HG03196 (cell line): ENCODE measurements around the gene ITIH4.

Experiments used
- ATAC-seq: cut with Tn5 transposase; IDR thresholded peaks from one replicate; pipeline ENCODE4 v1.9.1; 2021; ENCODE audit not compliant: unreplicated experiment

Gene ITIH4

DNA sequence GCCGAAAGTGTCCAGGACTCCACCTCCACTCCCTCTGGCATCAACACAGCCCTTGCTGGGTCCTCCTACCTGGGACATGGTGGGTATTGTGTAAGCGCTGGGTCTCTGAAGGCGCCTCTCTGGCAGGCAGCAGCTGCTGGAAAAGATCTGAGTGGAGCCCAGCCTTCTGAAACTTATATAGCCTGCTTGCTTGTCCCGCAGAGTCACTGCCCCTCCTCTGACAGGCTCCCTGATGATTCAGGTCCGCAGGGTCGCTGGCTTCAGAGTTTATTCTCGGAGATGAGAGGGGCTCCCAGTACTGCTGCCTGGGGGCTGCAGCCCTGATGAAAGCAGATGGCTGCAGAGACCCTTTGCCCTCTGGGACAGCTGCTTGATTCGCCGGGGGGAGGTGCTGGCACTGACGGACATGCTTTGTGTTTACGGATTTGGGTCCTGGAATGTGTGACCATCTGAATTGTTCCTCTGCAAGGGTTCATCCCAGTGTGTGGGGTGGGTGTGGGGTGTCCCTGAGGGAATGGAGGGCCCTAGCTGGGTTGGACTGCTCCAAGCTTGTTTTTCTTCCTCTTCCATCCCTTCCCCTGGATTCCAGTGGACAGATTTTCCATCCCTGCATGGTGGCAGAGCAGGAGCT, 4.5 kb upstream of the ITIH4 start, which contains the start of gene MUSTN1:
MUSTN1 (minus strand) TSS at position 149 of the 631 bp plus-strand sequence; CDS start at position 78, 71 bp downstream.
- ATAC-seq = no peak

DNA sequence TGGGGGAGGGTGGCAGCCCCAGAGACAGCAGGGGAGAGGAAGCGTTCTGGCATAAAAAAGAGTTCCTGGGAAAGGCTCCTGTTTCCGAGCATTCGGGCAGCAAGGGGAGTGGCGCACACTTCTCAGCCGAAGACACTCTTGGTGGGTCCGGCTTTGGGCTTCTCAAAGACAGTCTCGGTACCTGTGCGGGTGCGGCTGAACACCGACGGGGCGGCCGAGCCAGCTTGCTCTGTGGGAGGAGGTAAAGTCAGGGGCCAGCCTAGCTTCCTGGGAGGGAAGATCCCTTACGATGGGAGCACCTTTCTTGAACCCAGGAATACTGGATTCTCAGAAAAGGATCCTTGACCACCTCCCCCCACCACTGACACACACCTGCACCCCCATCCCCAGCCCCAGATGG, 2.7 kb upstream of the ITIH4 start:
- no peak for ATAC-seq

DNA sequence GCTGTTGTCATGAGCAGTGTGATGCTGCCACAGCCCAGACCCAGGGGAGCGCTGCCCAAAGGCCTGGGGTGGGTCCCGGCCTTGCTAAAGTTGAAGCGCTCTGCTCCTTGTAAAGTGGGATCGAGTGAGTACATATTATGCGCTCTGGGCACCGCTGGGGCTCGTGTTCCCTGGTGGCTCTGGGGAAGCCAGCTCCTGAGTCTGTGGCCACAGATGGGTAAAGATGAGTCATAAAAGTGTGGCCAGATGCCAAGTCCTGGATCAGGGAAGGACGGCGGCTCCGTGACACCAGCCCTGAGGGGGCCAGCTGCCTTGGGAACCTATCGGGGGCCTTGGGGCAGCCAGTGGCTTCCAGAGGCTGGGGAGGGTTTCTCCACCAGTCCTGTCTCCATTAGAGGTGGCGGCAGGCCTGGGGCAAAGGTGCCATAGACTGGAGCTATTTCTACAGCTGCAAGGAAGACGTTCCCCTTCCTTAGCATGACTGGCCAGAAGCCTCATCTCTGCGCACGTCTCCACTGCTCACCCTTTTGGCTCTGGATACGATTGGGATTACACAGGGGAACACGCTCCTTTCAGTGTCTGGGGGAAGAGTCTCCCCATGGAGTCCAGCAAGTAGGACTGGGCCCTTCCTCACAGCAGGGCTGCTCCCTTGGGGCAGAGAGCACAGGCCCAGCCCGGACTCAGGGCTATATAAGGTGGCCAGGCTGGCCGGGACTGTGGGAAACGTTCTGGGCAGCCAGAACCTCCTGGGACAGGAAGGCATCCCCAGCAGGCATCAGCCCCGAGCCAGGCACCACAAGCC, 1.2 kb upstream of the ITIH4 start:
- ATAC-seq = no peak

DNA sequence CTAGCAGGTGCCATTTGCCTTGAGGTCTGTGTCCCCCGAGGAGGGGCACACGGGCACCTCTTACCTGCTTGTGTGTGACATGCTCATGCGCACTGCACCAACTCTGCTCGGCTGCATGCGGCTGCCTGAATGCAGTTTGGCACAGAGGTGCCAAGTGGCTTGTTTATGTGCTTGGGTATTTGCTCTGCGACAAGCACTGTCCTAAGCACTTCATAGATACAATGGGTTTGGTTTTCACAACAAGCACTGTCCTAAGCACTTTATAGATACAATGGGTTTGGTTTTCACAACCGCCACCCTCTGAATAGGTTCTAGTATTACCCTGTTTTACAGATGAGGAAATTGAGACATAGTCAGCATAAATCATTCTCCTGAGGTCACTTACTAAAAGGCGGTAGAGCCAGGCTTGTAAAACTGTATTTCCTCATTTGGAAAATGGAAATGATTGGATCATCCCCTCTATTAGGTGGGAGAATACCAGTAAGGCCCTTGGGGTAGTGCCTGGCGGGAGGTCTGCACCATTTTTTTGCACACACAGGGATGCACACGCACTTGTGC, 487 bp downstream of the ITIH4 start:
- no peak for ATAC-seq

DNA sequence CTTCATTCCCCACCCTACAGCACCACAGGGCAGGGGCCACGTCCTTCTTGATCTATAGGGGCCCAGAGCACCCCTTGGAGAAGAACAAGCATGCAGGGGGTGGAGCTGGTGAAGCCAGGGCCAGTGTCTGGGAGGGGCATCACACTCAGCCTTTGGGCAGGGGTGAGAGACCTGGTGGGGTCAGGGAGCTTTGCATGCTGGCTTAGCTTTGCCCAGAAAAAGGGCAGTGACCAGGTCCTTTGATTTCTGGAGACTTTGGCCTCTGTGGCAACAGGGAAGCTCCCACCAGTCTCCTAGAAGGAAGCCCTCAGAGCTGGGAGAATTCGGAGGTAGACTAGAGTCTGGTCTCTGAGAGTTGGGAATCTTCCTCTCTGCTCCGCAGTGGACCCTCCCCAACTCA, 990 bp downstream of the ITIH4 start:
- ATAC-seq = no peak

DNA sequence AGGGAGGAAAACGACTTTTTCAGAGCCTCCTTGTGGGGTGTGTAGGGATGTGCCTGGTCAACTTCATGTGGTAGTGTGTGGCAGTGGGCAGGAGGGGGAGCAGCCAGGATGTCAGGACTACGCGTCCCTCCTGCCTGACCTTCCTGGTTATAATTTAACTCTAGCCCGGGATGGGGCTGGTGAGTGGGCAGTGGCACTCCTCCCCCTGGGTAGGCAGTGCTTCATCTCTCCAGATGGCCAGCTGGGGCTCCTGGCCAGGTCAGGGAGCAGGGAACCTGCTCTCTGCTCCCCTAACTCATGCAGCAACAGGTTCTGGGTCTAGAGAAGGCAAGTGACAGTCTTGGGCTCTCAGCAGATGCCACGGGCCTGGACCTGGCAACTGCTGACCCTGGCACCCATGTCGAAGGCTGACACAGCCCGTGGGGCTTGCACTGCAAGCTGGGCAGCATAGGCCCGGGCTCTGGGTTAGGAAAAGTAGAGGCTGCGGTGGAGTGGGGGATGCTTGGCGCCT, 2.6 kb downstream of the ITIH4 start:
- ATAC-seq = no peak

DNA sequence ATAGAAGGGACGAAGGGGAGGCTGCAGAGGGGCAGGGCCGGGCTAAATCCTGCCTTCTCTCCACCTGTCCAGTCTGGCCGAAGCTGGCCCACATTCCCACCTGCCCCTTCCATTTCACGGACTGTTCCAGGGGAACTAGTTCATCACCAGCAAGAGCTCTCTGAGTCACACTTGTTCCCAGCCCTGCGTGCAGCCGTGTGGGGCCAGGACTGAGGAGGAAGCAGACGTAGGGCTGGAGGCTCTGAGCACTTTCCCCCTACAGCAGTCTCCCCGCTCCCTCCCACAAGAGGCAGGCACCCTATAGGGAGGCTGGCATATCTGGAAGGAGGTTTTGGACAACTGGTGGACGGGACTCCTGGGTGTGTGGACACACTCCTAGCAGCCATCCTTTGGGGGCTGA, 3.0 kb downstream of the ITIH4 start:
- no peak for ATAC-seq

DNA sequence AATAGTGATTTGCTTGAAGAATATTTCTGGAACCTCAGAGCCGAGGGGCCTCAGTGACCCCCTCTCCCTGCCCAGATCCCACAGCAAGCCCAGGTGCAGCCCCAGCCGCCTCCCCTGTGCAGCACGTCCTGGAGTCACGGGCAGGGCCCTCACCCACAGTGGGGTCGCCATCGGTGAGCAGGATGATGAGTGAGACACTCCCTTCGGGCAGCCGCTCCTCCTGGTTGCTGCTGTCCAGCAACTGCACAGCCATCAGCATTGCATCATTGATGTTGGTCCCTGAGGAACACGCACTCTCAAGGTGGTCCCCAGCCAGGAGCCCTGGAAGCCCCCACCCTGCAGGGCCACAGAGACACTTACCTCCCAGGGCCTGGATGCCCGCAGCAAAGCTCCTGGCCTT, 6.4 kb downstream of the ITIH4 start:
- ATAC-seq = no peak

DNA sequence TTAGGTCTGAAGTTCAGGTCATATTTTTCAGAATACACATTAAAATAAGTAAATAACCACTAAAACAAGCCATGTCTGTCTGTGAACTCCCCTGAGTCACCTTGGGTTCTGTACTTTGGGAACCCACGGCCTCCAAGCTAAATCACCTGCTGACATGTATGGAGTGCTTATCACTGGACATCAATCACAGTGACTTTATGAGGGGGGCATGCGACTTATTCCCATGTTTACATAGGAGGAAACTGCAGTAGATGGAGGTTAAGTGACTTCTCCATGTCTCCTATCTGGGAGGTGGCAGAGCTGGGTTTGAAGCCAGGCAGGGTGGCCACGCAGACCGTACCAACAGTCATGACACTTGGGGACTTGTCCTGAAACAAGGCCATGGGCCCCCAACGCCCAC, 8.1 kb downstream of the ITIH4 start:
- no peak for ATAC-seq

DNA sequence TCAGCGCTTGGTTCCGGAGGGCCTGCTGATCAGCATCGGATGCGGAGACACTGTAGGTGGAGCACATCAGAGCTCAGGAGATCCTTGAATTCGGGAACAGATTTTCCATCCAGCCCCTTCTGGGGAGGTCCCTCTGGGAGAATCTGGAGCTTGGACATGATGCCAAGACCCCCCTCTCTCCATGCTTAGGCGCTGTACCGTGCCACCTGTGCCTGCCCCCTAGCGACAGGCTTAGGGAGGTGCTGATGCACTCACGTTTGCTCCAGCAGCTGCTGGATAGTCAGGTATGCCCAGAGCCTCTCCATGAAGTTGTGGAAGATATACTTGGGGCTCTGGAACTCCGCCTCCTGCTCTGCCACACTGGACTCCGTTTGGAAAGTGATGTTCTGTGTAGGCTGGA, 9.7 kb downstream of the ITIH4 start:
- no peak for ATAC-seq

DNA sequence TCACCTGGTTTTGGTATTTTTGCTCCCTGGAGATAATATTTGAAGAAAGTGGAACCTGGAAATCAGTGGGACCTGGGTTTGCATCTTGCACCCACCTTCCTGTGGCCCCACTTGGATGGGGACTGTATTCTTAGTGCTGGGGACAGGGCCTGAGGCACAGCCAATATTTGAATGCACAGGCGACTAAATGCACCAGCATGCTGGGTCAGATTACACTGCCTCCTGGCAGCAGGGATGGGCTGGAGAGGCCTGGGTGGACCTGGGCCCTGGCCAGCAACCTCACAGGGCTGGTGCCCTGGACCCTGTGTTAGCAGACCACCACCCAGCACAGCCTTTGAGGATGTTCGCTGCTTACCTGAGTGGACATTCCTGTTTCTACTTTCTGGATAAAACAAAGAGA, 10.5 kb downstream of the ITIH4 start:
- ATAC-seq = no peak

DNA sequence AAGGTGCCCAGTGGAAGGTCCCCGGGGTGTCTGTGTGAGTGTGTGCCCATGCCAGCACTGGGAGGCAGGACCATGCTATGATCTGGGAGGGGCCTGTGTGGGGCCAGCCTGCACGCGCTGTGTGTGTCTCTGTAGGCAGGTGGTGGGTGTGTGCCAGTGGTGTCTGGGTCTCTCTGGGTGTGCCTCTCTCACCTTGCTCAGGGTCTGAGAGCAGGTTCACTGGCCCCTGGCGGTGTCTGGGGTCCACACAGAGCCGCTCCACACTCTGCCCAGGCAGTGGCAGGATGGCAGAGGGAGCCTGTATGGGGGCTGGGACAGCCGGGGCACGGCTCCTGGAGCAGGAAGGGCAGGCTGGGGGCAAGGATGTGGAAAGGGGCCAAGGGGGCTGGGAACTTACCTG, 12.6 kb downstream of the ITIH4 start:
- no peak for ATAC-seq

DNA sequence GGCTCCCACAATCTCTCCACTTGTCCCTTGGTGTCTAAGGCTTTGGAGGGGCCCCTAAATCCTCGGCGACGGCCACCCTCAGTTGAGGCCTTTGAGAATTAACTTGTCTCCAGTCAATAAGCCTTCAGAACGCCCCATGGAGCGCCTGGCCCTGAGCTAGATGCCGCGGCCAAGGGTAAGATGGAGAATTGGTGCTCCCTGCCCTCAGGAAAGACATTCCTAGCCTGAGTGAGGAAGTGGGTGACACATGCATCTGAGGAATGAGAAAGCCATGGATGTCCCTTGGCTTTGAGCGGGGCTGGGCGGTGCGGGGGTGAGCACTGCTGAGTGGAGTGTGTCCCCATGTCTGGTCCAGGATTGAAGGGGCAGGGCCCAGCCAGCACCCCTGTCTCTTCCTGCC, 13.3 kb downstream of the ITIH4 start:
- no peak for ATAC-seq

DNA sequence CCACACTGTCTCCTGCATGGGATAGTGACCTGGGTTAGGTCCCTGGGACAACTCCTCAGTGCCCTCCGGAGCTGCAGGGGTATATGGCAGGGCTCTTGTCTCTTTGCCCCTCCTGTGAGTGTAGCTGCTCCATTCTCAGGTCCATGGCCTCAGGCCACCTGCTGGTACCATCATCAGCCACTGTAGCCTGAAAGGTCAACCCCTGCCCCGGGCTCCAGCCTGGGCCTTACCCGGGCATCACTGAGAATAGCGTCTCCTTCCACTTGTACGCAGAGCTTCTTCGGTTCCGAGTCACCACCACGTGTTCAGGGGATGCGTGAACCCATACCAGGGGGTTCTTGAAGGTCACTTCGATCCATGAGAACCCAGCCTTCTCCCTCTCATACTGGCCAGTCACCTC, 13.8 kb downstream of the ITIH4 start:
- ATAC-seq = no peak

DNA sequence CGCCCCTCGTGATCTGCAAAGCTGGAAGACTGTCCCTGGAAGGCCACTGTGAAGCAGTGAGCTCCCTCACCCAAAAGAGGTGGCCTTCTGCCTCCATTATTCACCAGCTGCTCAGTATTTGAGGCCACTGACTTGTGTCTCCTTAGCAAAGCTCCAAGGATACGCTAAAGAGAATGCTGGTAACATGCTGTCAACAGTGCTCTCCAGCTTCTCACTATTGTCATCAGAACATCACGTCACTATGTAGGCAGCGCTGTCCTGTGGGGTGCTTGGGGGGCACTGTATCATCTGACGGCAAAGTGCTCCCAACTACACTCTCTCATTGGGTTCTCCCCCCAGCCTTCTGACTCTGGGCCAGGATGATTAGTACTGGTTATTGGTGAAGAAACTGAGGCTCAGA, 14.3 kb downstream of the ITIH4 start:
- no peak for ATAC-seq

DNA sequence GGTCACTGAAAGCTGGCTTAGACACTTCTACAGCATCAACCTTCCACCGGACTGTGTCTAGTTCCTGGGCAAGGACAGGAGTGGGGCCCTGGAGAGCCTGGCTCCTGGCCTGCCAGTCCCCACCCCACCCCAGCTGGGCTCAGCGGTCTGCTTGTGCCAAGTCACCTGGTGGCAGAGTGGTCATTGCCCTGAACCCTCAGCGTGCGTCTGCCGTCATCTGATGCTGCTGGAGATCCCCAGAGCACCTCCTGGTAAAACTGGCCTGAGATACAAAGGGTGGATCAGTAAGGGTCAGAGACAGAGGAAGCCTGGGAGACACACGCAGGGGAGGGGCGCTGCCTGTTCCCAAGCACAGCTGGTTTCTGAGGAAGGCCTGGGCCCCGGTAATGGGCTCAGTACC, 16.7 kb downstream of the ITIH4 start:
- ATAC-seq = no peak

DNA sequence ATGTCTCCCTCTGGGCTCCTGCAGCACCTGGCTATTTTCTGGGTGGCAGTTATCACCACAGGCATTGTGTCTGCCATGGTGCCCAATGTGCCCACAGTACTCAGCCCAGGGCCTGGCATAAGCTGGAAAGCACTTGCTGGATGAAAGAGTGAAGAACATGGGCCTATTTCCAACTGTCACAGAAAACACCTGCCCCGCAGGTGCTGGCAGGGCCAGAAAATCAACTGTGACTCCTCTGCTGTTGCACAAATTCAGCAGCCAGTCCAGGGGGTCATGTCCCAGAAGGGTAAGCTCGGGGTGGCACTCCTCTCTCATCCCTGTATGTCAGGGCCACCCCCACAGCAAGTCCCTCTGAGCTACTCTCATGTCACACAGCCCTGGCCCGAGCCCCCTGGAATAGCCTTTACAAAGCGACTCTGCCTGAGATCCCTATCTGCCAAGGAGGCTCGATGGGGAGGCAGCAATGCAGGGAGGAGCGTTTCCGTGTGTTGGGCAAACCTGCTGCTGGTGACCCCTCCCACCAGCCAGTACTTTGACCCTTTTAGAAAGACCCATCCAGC, 18.9 kb downstream of the ITIH4 start:
- no peak for ATAC-seq

DNA sequence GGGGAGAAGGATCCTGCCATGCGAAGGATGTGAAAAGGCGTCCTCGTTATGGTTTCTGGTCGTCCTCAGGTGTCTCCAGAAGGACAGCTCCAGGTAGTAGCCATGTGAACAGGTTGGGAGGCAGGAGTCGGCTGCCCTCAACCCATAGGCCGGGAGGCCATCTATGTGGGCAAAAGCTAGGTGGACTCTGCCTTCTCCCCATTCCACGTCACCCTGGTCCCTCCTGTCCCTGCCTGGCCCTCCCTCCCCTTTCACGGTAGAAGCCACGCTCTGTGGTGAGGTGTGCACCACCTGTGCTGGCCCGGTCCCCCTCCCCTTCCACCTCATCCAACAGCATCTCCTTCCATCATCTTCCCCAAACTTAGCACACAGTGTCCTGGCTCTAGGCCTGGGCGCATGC, 19.5 kb downstream of the ITIH4 start:
- ATAC-seq = no peak

DNA sequence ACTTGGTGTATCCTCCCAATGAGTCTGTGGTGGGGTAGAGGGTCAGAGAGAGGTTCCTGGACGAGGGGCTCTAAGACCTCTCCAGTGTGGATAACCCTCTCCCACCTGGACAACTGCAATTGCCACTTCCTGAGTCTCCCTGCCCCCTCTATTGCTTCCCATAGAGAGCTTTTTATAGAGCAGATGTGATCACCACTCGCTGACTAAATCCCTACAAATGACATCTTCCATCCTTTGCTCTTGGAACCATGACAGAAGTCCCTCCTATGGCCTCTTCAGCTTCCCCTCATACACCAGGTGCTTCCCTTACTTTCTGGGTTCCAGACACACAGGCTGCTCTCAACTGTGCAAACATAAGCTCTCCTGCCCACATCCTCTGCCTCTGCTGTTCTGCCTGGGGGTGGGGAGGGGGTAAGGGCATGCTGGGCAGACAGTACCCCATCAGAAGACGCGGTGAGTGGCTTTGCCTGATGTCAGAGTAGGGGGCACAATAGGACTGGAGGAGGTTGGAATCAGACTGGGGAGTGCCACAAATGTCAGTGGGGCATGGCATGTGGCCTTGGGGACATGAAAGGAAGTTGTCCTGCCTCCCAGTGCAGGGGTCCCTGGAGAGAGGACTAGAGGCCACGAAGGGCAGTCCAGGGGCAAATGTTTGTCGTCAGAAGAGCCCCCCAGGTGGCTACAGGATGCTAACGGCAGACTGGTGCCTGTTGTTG, 20.7 kb downstream of the ITIH4 start:
- no peak for ATAC-seq

DNA sequence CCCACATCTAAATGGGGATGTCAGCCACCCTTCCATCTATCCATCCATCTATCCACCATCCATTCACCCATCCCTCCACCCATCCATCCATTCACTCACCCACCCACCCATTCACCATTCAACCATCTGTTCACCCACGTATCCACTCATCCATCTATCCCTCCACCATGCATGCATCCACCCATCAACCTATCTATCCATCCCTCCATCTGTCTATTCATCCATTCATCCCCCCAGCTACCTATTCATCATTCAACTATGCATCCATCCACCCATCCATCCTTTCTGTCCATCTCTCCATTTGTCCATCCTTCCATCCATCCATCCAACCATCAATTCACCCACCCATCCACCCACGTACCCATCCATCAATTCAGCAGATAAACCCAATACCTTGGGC, 21.3 kb downstream of the ITIH4 start:
- no peak for ATAC-seq
